Endothelial cell of umbilical vein (primary cell): ENCODE results near the gene NOL8. TPM values are rescaled to one million over a fixed set of nuclear protein-coding genes. Genes with fewer than 3 reads are reported as not detected.
A peak's percentile ranks its signal among the peaks of the same experiment; 100 is the strongest.

Source experiments
- BruUV-seq: library from RNA; stranded (reverse); fragments of 400-500 nt; replicated peaks from 2 replicates; lab custom pipeline; 2021; lab: Mats Ljungman, UMichigan
- CTCF ChIA-PET: fragments of 300-600, 350-600 bp; sonication (Branson Sonifier 250); formaldehyde crosslinking; loops from one replicate; lab custom pipeline; 2021; ENCODE audit warnings: antibody characterized with exemption, inconsistent platforms; lab: Charles Lee
- POLR2A ChIA-PET: fragments of 300-600, 350-600 bp; sonication (Branson Sonifier 250); formaldehyde crosslinking; loops from one replicate; lab custom pipeline; 2021; ENCODE audit warnings: antibody characterized with exemption, inconsistent platforms; lab: Charles Lee
- DNase-seq: peaks from one replicate; pipeline ENCODE4 v3.0.0-alpha.2; 2011; ENCODE audit warnings: low read depth, low spot score
- FAIRE-seq: peaks from 2 replicates; lab custom pipeline; 2011; peaks lifted over from hg19 to GRCh38; lab: Jason Lieb, UNC
- H2AFZ ChIP-seq: 2 replicates; pipeline ENCODE4 v1.6.0; 2012; ENCODE audit warnings: low read depth, low read length, control low read depth, inconsistent platforms
- H3K27ac ChIP-seq: 2 replicates; pipeline ENCODE4 v1.5.1; 2011; ENCODE audit warnings: low read depth, mild to moderate bottlenecking, control low read depth, low read length, moderate library complexity; ENCODE audit not compliant: insufficient read depth
- H3K27me3 ChIP-seq, 2 experiments: 2 replicates each; pipeline versions ENCODE4 v1.6.0 to v1.6.1; 2011; ENCODE audit warnings: low read length in 2 of 2, mixed read lengths in 1 of 2; ENCODE audit not compliant: control insufficient read depth in 2 of 2, insufficient read depth in 2 of 2
- H3K36me3 ChIP-seq, 2 experiments: 2 replicates in 1 of 2; 3 replicates in 1 of 2; pipeline ENCODE4 v1.5.1; 2011; ENCODE audit warnings: low read length in 2 of 2, mild to moderate bottlenecking in 1 of 2, moderate library complexity in 1 of 2; ENCODE audit not compliant: control insufficient read depth in 2 of 2, insufficient read depth in 2 of 2; ENCODE audit errors: extremely low read depth in 1 of 2
- H3K4me1 ChIP-seq: 3 replicates; pipeline ENCODE4 v1.5.1; 2011; ENCODE audit warnings: mild to moderate bottlenecking, low read length; ENCODE audit not compliant: control insufficient read depth, insufficient read depth; ENCODE audit errors: extremely low read depth
- H3K4me2 ChIP-seq: 2 replicates; pipeline ENCODE4 v1.6.1; 2011; ENCODE audit warnings: low read length, control low read depth, mixed read lengths; ENCODE audit not compliant: insufficient read depth
- H3K4me3 ChIP-seq, 3 experiments: fragments of 200-600 bp in 1 of 3; sonication (generic), shearing (Covaris generic) in 1 of 3; replicated peaks in 1 of 3; 2 replicates each; pipeline ENCODE4 v1.5.1; 2011 to 2016; ENCODE audit warnings: control low read depth in 3 of 3, low read length in 3 of 3, mild to moderate bottlenecking in 2 of 3, inconsistent platforms in 1 of 3, low read depth in 1 of 3, moderate library complexity in 1 of 3; ENCODE audit not compliant: insufficient read depth in 1 of 3
- H3K79me2 ChIP-seq: 2 replicates; pipeline ENCODE4 v1.6.0; 2012; ENCODE audit warnings: low read length, inconsistent platforms; ENCODE audit not compliant: control insufficient read depth, insufficient read depth
- H3K9ac ChIP-seq: replicated peaks from 2 replicates; pipeline ENCODE3; 2011; ENCODE audit warnings: low read length, control low read depth; ENCODE audit not compliant: insufficient read depth; ENCODE audit errors: extremely low read depth
- H3K9me1 ChIP-seq: replicated peaks from 3 replicates; pipeline ENCODE4 v1.6.0; 2011; ENCODE audit warnings: mild to moderate bottlenecking, low read length; ENCODE audit not compliant: control insufficient read depth, insufficient read depth; ENCODE audit errors: extremely low read depth
- H3K9me3 ChIP-seq: replicated peaks from 2 replicates; pipeline ENCODE4 v1.5.1; 2012; ENCODE audit warnings: low read length, inconsistent platforms; ENCODE audit not compliant: control insufficient read depth, insufficient read depth
- H4K20me1 ChIP-seq: replicated peaks from 2 replicates; pipeline ENCODE3; 2011; ENCODE audit warnings: mild to moderate bottlenecking, low read length; ENCODE audit not compliant: control insufficient read depth, insufficient read depth; ENCODE audit errors: extremely low read depth
- CTCF ChIP-seq, 2 donors: IDR thresholded peaks; 1 replicate in 1 of 2; 2 replicates in 1 of 2; pipeline ENCODE4 v1.5.1; 2011; ENCODE audit warnings: low read length in 2 of 2, mild to moderate bottlenecking in 2 of 2, moderate library complexity in 2 of 2, control low read depth in 1 of 2, inconsistent platforms in 1 of 2, low read depth in 1 of 2; ENCODE audit not compliant: insufficient read depth in 1 of 2; ENCODE audit errors: extremely low read depth in 1 of 2
- EZH2 ChIP-seq: IDR thresholded peaks from 2 replicates; pipeline ENCODE4 v1.6.1; 2012; ENCODE audit warnings: borderline replicate concordance, low read depth, mild to moderate bottlenecking, moderate library complexity, low read length, inconsistent platforms; ENCODE audit not compliant: severe bottlenecking
- FOS ChIP-seq: IDR thresholded peaks from 2 replicates; pipeline ENCODE4 v1.6.1; 2011; ENCODE audit warnings: mild to moderate bottlenecking, low read length, moderate library complexity, borderline replicate concordance; ENCODE audit not compliant: insufficient read depth
- GATA2 ChIP-seq: IDR thresholded peaks from 2 replicates; pipeline ENCODE4 v1.7.0; 2011; ENCODE audit warnings: low read depth, mild to moderate bottlenecking, moderate library complexity, mixed read lengths, low read length; ENCODE audit not compliant: insufficient read length, insufficient read depth
- JUN ChIP-seq: IDR thresholded peaks from 2 replicates; pipeline ENCODE4 v1.6.1; 2011; ENCODE audit warnings: borderline replicate concordance, low read depth; ENCODE audit not compliant: insufficient read length, insufficient read depth
- MAX ChIP-seq: IDR thresholded peaks from 2 replicates; pipeline ENCODE4 v1.6.1; 2011; ENCODE audit not compliant: insufficient read depth, insufficient read length
- MYC ChIP-seq: IDR thresholded peaks from one replicate; pipeline ENCODE4 v1.6.1; 2011; ENCODE audit warnings: mild to moderate bottlenecking, low read depth, low read length
- POLR2A ChIP-seq: IDR thresholded peaks from 2 replicates; pipeline ENCODE4 v1.6.1; 2012; ENCODE audit warnings: low read depth, mild to moderate bottlenecking, control low read depth, low read length
- POLR2AphosphoS5 ChIP-seq: IDR thresholded peaks from 2 replicates; pipeline ENCODE4 v1.6.1; 2012; ENCODE audit warnings: low read depth, mild to moderate bottlenecking, control low read depth, low read length, moderate library complexity; ENCODE audit not compliant: insufficient read depth
- dilution Hi-C: fragments of 300-500 bp; cut with MboI; formaldehyde crosslinking; loops from one replicate; pipeline ENCODE4 v1.15.0; 2019; ENCODE audit warnings: low sequenced_read_pairs; ENCODE audit not compliant: extremely low pct_ligation_motif_present
- intact Hi-C: fragments of 100-400 bp; cut with micrococcal nuclease; formaldehyde crosslinking; loops from one replicate; pipeline ENCODE4 v1.10.0; 2022
- microRNA-seq: library from miRNA; unstranded; fragments of <30 nt; microRNA quantifications from one replicate; pipeline ENCODE4 v1.2.0, GENCODE V29; 2021; ENCODE audit warnings: borderline number of aligned reads, borderline replicate concordance
- polyA plus RNA-seq, 4 experiments: library from polyadenylated mRNA; depleted of rRNA in 3 of 4; stranded (reverse) in 3 of 4; unstranded in 1 of 4; fragments of >200 nt; gene quantifications; 2 replicates each; pipeline versions ENCODE4 v1.2.1 to v1.2.3, GENCODE V29; 2011 to 2012; ENCODE audit warnings: missing spikeins in 1 of 4
- small RNA-seq: library from RNA; depleted of rRNA; stranded (forward); fragments of <200 nt; gene quantifications from one replicate; pipeline ENCODE3, GENCODE V24; 2012; ENCODE audit warnings: low replicate concordance, low read depth; ENCODE audit not compliant: insufficient read depth, insufficient read length
- total RNA-seq: library from RNA; stranded (reverse); gene quantifications from 2 replicates; pipeline ENCODE4 v1.2.3, GENCODE V29; 2021

The NOL8 gene
- total and polyA plus RNA-seq, 2 donors (not counting 3 experiments of a cell fraction or from before 2014, with no cell fraction given), result 5.6 to 41.6 TPM

GRCh38 chr9:92247981-92248380 is 77.2 kb downstream of the NOL8 start:
- no peaks in the 10 kb centered on the region for H4K20me1 ChIP-seq
- intact Hi-C loops, result no loop called here
- no peaks in the 10 kb centered on the region for H3K79me2 ChIP-seq
- H3K4me3 ChIP-seq, result no peak overlapping the region
- FAIRE-seq, result peak; percentile 33
- BruUV-seq, result no TSS peak
- POLR2A ChIA-PET, result no interaction called here
- H3K4me1 ChIP-seq, result no peaks in the 10 kb centered on the region
- CTCF ChIA-PET, result interaction anchor here (1.2 kb wide), 1 partner anchor 110 kb away, joined by 4 read pairs; no protein-coding TSS in a partner anchor
- DNase-seq, result no peak
- H3K9me3 ChIP-seq, result no peaks in the 10 kb centered on the region
- no peak overlapping the region for H3K9ac ChIP-seq
- no peak overlapping the region for H3K4me2 ChIP-seq
- no peak overlapping the region for H3K27ac ChIP-seq
- dilution Hi-C loops, result no loop called here
- H3K9me1 ChIP-seq, result no peaks in the 10 kb centered on the region
- H3K36me3 ChIP-seq, result peaks cover 39 to 65% of the 10 kb centered on the region in 2 experiments
- no peak overlapping the region for H2AFZ ChIP-seq
- TF ChIP-seq POLR2AphosphoS5 (no peak), GATA2 (no peak), MYC (no peak), EZH2 (no peak), MAX (no peak), POLR2A (no peak), JUN (no peak), FOS (no peak), CTCF (IDR thresholded peaks at IDR 0.05; ENCODE audit: extremely low read depth in 1 of 2, insufficient read depth in 1 of 2, low read depth in 1 of 2, low read length in 2 of 2) (no peak)
- no peaks in the 10 kb centered on the region for H3K27me3 ChIP-seq

Small RNA genes lying within 50 kb of the gene (microRNA-seq; reads per million reads assigned to microRNA genes)
- not detected for gene MIR3651

Small RNA genes lying within 50 kb of the gene (small RNA-seq; reads per million reads assigned to genes)
- gene MIR3651 (not detected), gene SNORA84 (0.66 reads per million)

Other genes with a start within 250 kb of the NOL8 start
- gene SPTLC1, start 209.9 kb downstream of the NOL8 start, total RNA-seq, result 64.6 and 68.5 TPM in 2 replicates
- 29.2 and 35.9 TPM in 2 replicates for gene SPTLC1, start 209.9 kb downstream of the NOL8 start, polyA plus RNA-seq
- 130 and 132 TPM in 2 replicates for gene IARS1, start 31.7 kb downstream of the NOL8 start, total RNA-seq
- gene IARS1, start 31.7 kb downstream of the NOL8 start, polyA plus RNA-seq, result 25.0 and 32.8 TPM in 2 replicates
- 8.7 and 12.0 TPM in 2 replicates for gene CENPP, start 603 bp upstream of the NOL8 start, total RNA-seq
- gene CENPP, start 603 bp upstream of the NOL8 start, polyA plus RNA-seq, result 1.2 and 1.3 TPM in 2 replicates
- gene OGN, start 79.2 kb upstream of the NOL8 start, total RNA-seq, result not detected in 2 replicates
- not detected in 2 replicates for gene OGN, start 79.2 kb upstream of the NOL8 start, polyA plus RNA-seq
- not detected in 2 replicates for gene OMD, start 99.1 kb upstream of the NOL8 start, total RNA-seq
- gene OMD, start 99.1 kb upstream of the NOL8 start, polyA plus RNA-seq, result not detected in 2 replicates
- not detected in 2 replicates for gene ASPN, start 157.2 kb upstream of the NOL8 start, total RNA-seq
- gene ASPN, start 157.2 kb upstream of the NOL8 start, polyA plus RNA-seq, result not detected in 2 replicates
- not detected in 2 replicates for gene ECM2, start 210.6 kb upstream of the NOL8 start, total RNA-seq
- 0.03 TPM in 2 replicates for gene ECM2, start 210.6 kb upstream of the NOL8 start, polyA plus RNA-seq